ENCODE measurements around the gene UNC13C.

- TF ChIP-seq JUNB (IDR thresholded peaks at IDR 0.05) (no peak), FOS (IDR thresholded peaks at IDR 0.05; ENCODE audit: borderline replicate concordance, extremely low read depth, insufficient read length) (no peak), CTCF (IDR thresholded peaks at IDR 0.05 in 2 of 3, conservative IDR thresholded peaks at IDR 0.05 in 1 of 3; ENCODE audit: control insufficient read depth in 2 of 3, extremely low read depth in 1 of 3, insufficient read depth in 1 of 3, low read depth in 3 of 3, low read length in 3 of 3) (no peak), E2F8 (IDR thresholded peaks at IDR 0.05; ENCODE audit: low read depth, partially characterized antibody) (no peak), NKRF (conservative IDR thresholded peaks at IDR 0.05) (no peak)
Measured at GRCh38 chr15:54500330-54500729, 522.1 kb downstream of the UNC13C start.

All from GM12878 (cell line).